OCI-LY3 (cell line): ENCODE results near the gene EMX1.
"Not testable (repeated sequence)": the region's sequence is repeated elsewhere in the genome, so short reads cannot be mapped to it uniquely, and the experiment has no call there.

Experiments
- H2AFZ ChIP-seq: fragments of 200-600, 300-600 bp; shearing (Covaris generic); 2 replicates; pipeline ENCODE4 v1.6.0; 2014; ENCODE audit warnings: antibody characterized with exemption, low read depth, low read length
- H3K27ac ChIP-seq: fragments of 200-600, 300-600 bp; sonication (generic); 2 replicates; pipeline ENCODE4 v1.5.1; 2014; ENCODE audit warnings: mild to moderate bottlenecking, low read length, moderate library complexity, mixed read lengths
- H3K27me3 ChIP-seq: fragments of 200-600, 300-600 bp; sonication (generic); 2 replicates; pipeline ENCODE4 v1.6.1; 2014; ENCODE audit warnings: low read depth, low read length, mixed read lengths
- H3K36me3 ChIP-seq: fragments of 200-600, 300-600 bp; sonication (generic); replicated peaks from 2 replicates; pipeline ENCODE3; 2014; ENCODE audit warnings: low read depth, low read length, mixed read lengths
- H3K4me1 ChIP-seq: fragments of 300-600, 200-600 bp; sonication (generic); 2 replicates; pipeline ENCODE4 v1.6.1; 2014; ENCODE audit warnings: low read length, mixed read lengths
- H3K4me2 ChIP-seq: fragments of 200-600, 300-600 bp; sonication (generic); 2 replicates; pipeline ENCODE4 v1.6.1; 2014; ENCODE audit warnings: low read length, mixed read lengths
- H3K4me3 ChIP-seq: fragments of 300-600, 200-600 bp; sonication (generic); 2 replicates; pipeline ENCODE4 v1.5.1; 2014; ENCODE audit warnings: antibody characterized with exemption, mild to moderate bottlenecking, low read length, moderate library complexity
- H3K79me2 ChIP-seq: fragments of 300-600, 200-600 bp; shearing (Covaris generic); 2 replicates; pipeline ENCODE4 v1.6.1; 2014; ENCODE audit warnings: mild to moderate bottlenecking, low read length, mixed read lengths
- H3K9ac ChIP-seq: fragments of 300-600, 200-600 bp; shearing (Covaris generic); 2 replicates; pipeline ENCODE4 v1.6.0; 2014; ENCODE audit warnings: mild to moderate bottlenecking, low read length, moderate library complexity
- H3K9me3 ChIP-seq: fragments of 200-600, 300-600 bp; shearing (Covaris generic); 2 replicates; pipeline ENCODE4 v1.6.1; 2014; ENCODE audit warnings: low read length, mixed read lengths; ENCODE audit not compliant: insufficient read depth
- H4K20me1 ChIP-seq: fragments of 200-600, 300-600 bp; sonication (generic); 2 replicates; pipeline ENCODE4 v1.6.1; 2016; ENCODE audit warnings: low read length, mixed read lengths; ENCODE audit not compliant: insufficient read depth
- CTCF ChIP-seq: fragments of 200-600, 300-600 bp; sonication (generic); IDR thresholded peaks from 2 replicates; pipeline ENCODE4 v1.5.1; 2014; ENCODE audit warnings: antibody characterized with exemption, low read length, low read depth
- EZH2phosphoT487 ChIP-seq: fragments of 200-600 bp; shearing (Covaris generic); IDR thresholded peaks from 2 replicates; pipeline ENCODE4 v1.6.1; 2018; ENCODE audit warnings: antibody characterized with exemption, mixed run types, low read depth

The EMX1 gene

GRCh38 chr2:72901426-72901825 lies 15.9 kb upstream of the EMX1 start:
- H3K9ac ChIP-seq: no peak overlapping the region

GRCh38 chr2:72907369-72907768 lies 9.9 kb upstream of the EMX1 start:
- not testable (repeated sequence) for H3K4me1 ChIP-seq, H3K4me3 ChIP-seq, H3K9ac ChIP-seq, H3K9me3 ChIP-seq, H3K79me2 ChIP-seq, H4K20me1 ChIP-seq, H3K4me2 ChIP-seq, H2AFZ ChIP-seq, H3K27ac ChIP-seq, H3K36me3 ChIP-seq
- H3K27me3 ChIP-seq: peaks cover 44% of the 10 kb centered on the region

More at GRCh38 chr2:72901426-72901825, 15.9 kb upstream of the EMX1 start:
- no peak for TF ChIP-seq CTCF
- no peak for TF ChIP-seq EZH2phosphoT487
- H2AFZ ChIP-seq: no peak overlapping the region
- H3K27ac ChIP-seq: no peak overlapping the region
- H3K9me3 ChIP-seq: no peaks in the 10 kb centered on the region
- H3K4me2 ChIP-seq: no peak overlapping the region
- H3K4me3 ChIP-seq: no peak overlapping the region
- no peaks in the 10 kb centered on the region for H4K20me1 ChIP-seq
- no peaks in the 10 kb centered on the region for H3K36me3 ChIP-seq
- H3K4me1 ChIP-seq: no peaks in the 10 kb centered on the region
- H3K27me3 ChIP-seq: peaks cover 12% of the 10 kb centered on the region; the same call in 1 of the 2 replicates
- H3K79me2 ChIP-seq: no peaks in the 10 kb centered on the region

- peaks cover 46% of the 10 kb centered on the region for H3K27me3 ChIP-seq
- TF ChIP-seq CTCF (no peak), EZH2phosphoT487 (no peak)
Observed at GRCh38 chr2:72908741-72909140, 8.6 kb upstream of the EMX1 start.

GRCh38 chr2:72911256-72911655 lies 6.1 kb upstream of the EMX1 start:
- Histone ChIP-seq H3K27ac (no peak overlapping the region), H3K27me3 (peaks cover 55% of the 10 kb centered on the region), H3K36me3 (no peaks in the 10 kb centered on the region), H2AFZ (no peak overlapping the region), H3K4me1 (no peaks in the 10 kb centered on the region), H3K4me2 (no peak overlapping the region), H3K9me3 (no peaks in the 10 kb centered on the region), H3K9ac (no peak overlapping the region), H3K79me2 (no peaks in the 10 kb centered on the region), H4K20me1 (no peaks in the 10 kb centered on the region), H3K4me3 (no peak overlapping the region)
- TF ChIP-seq EZH2phosphoT487 (no peak), CTCF (no peak)

More at GRCh38 chr2:72908741-72909140, 8.6 kb upstream of the EMX1 start:
- no peak overlapping the region for H3K9ac ChIP-seq
- no peaks in the 10 kb centered on the region for H3K36me3 ChIP-seq
- H4K20me1 ChIP-seq: no peaks in the 10 kb centered on the region
- no peak overlapping the region for H3K4me2 ChIP-seq
- no peak overlapping the region for H3K4me3 ChIP-seq
- no peak overlapping the region for H2AFZ ChIP-seq
- no peaks in the 10 kb centered on the region for H3K9me3 ChIP-seq
- H3K79me2 ChIP-seq: no peaks in the 10 kb centered on the region
- H3K4me1 ChIP-seq: no peaks in the 10 kb centered on the region
- H3K27ac ChIP-seq: no peak overlapping the region
